GM19438 (cell line): ENCODE results near the gene KATNAL2.
A peak's percentile ranks its signal among the peaks of the same experiment; 100 is the strongest.
"Not testable (repeated sequence)": the region's sequence is repeated elsewhere in the genome, so short reads cannot be mapped to it uniquely, and the experiment has no call there.

Experiments
- ATAC-seq: cut with Tn5 transposase; IDR thresholded peaks from one replicate; pipeline ENCODE4 v1.9.1; 2021; ENCODE audit warnings: low read depth; ENCODE audit not compliant: unreplicated experiment

Gene KATNAL2

DNA sequence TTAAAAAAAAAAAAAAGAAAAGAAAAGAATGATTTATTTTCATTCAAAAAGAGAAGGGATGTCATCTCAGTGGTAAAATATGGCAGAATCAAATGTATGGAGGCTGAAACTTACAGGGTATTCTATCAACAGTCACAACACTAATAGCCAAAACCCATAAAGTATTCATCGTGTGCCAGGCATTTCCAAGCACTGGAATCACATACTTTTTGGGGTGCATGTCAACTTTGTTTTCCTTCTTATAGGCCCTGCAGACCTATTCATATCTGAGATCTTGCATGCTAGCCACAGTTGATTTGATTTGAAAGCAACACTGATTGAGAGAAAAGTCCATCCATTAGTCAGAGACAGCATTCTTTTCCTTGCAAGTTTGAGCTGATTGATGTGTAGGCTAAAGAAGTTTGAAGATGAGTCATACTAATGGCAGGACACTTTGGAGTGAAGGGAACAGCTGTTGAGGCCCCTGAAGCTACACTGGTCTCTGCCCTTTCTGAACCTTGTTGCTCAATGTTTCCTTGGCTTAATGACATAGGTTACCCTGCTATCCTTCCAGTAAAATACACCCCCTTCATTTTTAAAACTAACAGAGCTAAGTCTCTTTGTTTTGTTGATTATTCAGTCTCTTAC is 22.0 kb downstream of the KATNAL2 start:
- no peak for ATAC-seq

DNA sequence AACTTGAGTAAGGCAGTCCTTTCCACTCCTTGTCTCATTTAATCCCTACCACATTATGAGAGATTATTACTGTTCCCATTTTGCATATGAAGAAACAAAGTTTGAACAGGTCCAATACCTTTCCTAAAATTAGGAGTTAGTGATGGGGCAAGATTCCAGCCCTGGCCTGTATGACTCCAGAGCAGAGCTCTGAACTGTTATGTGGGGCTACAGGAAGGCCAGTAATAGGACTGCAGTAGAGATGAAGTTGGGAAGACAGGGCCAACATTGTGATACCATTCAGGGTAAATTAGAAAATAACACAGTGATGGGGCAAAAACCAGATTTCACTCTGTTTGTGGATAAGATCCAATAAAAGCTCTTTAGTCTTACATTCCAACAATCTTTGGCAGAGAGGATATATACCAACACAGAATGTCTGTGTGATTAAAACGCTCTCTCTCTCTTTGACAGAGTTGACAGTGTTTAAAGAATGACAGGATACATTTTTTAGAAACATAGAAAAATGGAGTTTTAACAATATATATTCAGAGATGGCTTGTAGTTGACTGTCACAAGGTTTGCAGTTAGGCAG is 22.7 kb downstream of the KATNAL2 start:
- no peak for ATAC-seq

DNA sequence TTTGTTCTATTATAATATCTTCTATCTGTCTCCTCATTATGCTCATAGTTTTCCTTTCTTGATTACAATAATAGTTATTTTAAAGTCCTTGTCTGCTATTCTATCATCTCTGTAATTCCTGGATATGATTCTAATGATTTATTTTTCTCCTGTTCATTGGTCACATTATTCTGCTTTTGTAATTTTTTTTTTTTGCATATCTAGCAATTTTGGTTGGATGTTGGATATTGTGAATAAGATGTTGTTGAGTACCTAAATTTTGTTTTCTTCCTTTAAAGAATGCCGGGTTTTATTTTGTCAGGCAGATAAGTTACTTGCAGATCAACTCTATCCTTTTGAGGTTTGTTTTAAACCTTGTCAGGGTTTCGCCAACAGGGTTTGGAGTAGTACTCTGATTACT is 25.2 kb downstream of the KATNAL2 start:
- no peak for ATAC-seq

DNA sequence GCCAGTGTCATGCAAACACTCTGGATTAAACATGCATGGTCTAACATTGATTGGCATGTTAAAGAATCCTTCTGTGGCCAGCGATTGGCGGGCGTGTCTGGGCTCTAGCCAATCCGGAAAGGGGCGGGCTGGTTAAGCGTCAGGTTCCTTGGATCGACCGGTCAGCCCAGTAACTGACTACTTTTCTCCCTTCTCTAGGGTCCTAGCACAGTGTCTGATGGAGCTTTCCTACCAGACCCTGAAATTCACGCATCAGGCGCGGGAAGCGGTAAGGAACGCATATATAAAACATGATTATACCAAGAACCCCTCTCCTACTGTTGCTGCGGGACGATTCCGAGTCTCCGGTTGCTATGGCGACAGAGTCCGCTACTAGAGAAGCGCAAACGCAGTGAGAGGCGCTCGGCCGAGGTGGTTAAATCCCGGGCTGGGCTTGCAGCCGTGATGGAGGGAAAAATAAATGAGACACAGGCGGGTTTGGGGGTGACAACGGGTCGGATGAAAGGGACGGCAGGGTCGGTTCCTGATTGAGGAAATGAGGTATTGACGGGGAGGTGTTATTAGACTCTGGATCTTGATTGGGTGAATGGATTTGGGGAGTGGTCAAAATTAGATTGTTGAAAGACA is 29.4 kb downstream of the KATNAL2 start:
- peak; percentile 94 for ATAC-seq

DNA sequence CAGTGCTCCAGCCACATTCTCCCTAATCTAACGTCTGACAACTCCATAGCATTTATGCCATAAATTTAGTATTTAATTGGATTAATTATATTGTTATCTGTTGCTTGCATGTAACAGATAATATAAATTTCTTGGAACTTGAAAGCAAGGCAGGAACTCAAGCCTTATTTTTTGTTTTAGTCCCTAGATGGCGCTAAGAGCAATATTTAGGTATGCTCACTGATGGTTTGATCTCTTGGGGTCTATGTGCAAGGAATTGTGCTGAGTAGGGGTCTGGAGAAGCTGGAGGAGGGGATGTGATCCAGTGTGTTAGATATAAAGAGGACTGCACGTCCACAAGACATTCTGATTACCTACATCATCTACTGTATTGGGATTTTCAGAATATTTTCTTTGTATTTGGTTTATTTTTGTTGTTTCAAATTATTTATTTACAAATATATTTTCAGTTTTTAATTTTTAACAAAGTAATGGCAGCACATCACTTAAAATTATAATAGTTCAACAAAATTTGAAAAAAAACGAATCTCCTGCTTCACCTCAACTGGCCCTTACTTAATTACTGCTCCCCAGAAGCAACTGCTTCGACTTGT is 32.8 kb downstream of the KATNAL2 start:
- ATAC-seq = no peak

DNA sequence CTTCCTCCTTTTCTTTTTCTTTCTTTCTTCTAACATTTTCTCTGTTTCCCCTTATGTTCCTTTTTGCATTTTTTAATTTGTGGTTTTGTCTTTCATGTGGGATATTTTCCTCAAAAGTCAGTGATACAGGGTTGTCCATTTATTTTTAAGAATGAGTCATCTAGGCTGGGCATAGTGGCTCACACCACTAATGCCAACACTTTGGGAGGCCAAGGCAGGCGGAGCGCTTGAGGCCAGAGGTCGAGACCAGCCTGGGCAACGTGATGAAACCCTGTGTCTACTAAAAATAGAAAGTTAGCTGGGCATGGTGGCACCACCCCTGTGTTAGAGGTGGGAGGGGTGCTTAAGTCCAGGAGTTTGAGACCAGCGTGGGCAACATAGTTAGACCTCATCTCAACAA is 35.8 kb downstream of the KATNAL2 start:
- ATAC-seq = no peak

DNA sequence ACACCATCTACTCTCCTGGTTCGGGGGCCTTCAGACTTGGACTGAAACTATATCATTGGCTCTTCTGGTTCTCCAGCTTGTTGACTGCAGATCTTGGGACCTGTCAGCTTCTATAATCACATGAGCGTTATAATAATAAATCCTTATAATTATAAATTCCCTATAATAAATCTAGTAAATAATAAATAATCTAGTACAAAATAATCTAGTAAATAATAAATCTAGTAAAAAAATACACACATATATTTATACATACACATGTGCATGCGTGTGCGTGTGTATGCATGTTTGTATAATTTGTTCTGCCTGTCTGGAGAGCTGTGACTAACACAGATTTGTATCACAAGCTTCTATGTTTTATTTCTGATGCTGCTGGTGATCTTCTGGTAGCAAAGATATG is 40.8 kb downstream of the KATNAL2 start:
- no peak for ATAC-seq

DNA sequence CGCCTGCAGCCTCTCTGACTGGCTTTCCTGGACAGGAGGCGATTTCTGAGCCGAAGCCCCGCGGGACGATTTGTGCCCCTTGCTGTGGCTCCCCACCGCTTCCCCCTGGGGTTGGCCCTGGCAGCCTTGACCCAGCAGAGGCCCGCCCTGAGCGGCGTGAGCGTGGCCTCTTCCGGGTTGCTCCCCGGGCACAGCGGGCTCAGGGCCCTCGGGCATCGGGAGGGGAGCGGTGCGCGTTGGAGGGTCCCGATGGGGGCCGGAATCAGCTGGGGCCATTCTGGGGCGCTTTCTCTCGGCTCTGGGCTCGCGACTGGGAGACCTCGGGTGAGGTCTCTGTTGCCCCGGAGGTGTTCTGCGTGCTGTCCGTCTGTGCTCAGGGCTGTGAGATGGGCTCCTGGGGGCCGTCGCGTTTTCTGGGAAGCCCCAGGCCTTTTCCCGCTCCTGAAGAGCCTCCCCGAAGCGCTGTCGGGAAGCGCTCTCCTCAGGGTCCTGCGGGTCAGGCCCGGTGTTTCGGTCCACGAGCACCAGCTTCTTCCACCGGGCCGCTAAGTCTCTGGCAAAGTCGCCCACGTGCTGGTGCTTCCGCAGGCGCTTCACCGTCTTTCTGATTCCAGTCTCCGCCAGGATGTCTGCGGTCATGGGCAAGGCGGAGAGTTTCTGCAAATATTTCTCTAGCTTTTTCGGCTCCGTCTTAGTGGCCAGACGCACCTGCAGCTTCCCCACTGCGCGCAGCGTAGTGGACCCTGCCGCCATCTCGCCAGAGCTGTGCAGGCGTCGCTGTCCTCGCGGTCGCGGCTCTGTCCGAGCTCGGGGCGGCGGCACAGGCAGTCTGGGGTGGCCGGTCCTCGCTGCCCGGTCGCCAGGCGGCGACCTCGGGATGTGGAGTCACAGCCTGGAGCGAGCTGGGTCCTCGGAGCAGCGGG is 46.5 kb downstream of the KATNAL2 start:
- not testable (repeated sequence) for ATAC-seq

DNA sequence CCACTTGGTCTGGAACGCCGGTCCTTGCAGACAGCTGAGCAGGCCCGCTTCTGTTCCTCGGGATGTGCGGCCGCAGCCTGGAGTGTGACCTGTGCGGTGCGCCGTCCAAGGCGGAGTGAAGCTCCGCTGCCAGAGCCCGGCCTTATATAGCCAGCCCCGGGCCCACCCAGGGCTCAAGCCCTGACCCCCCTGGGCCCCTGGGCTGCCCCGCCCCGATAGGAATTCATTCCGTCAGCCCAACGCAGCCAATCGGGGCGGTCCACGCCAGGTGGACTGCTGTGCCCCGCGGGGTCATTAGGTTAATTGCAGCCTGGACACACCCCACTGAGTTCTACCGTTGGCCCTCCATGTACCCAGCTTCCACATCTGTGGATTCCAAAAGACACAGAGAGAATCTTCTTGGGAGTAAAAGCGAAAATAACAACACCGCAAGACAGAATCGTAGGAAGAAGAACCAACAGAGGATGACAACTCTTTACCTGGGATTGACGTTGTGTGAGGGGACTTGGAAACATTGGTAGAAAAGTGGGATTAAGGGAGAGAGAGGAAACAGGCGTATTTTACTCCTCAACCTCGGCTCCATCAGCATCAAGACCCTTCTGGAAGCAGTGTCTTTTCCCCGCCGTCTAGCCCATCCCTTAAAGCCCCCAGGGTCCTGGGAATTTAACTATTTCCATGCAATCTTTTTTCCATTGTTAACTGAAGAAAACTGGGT is 47.3 kb downstream of the KATNAL2 start:
- ATAC-seq = not testable (repeated sequence)

DNA sequence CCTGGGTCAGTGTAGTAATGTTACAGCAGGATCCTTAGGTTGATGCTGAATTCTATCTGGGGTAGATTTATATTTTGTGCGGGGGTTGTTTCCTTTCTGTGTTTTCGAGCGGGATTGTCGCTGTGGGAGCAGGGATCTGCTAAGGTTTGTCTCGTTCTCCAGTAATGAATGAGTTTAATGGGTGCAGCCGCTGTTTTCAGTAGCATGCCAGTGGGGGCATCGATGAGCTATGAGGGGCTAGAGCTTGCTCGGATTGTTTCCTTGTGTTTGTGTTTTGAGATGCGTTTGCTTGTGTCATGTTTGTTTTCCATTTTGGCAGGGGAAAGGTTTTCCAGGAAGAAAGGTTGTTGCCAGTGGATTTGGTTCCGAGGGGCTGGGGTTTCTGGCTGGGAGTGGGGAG is 48.9 kb downstream of the KATNAL2 start:
- ATAC-seq = not testable (repeated sequence)

DNA sequence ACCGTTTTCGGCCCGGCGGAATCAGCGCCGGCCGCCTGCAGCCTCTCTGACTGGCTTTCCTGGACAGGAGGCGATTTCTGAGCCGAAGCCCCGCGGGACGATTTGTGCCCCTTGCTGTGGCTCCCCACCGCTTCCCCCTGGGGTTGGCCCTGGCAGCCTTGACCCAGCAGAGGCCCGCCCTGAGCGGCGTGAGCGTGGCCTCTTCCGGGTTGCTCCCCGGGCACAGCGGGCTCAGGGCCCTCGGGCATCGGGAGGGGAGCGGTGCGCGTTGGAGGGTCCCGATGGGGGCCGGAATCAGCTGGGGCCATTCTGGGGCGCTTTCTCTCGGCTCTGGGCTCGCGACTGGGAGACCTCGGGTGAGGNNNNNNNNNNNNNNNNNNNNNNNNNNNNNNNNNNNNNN is 52.1 kb downstream of the KATNAL2 start:
- not testable (repeated sequence) for ATAC-seq

DNA sequence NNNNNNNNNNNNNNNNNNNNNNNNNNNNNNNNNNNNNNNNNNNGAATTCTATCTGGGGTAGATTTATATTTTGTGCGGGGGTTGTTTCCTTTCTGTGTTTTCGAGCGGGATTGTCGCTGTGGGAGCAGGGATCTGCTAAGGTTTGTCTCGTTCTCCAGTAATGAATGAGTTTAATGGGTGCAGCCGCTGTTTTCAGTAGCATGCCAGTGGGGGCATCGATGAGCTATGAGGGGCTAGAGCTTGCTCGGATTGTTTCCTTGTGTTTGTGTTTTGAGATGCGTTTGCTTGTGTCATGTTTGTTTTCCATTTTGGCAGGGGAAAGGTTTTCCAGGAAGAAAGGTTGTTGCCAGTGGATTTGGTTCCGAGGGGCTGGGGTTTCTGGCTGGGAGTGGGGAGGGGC is 102.5 kb downstream of the KATNAL2 start:
- ATAC-seq = not testable (repeated sequence)

DNA sequence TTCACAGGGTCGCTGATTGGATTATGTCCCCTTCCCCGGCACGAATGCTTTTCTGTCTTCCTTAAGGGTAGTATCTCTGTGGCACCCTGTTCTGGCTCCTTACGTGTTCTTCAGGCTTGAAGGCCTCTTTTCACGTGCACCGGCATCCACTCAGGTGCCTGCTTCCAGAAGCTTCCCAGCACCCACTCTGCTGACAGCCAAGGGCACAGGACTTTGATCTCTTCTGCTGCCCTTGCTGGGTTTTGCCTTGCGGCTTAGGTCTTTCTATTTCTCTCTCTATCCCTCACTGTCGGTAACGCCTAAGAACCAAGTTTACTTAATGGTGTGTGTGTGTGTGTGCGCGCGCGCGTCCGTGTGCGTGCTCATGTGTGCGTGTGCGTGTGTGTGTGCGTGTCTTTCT is 103.4 kb downstream of the KATNAL2 start:
- not testable (repeated sequence) for ATAC-seq

DNA sequence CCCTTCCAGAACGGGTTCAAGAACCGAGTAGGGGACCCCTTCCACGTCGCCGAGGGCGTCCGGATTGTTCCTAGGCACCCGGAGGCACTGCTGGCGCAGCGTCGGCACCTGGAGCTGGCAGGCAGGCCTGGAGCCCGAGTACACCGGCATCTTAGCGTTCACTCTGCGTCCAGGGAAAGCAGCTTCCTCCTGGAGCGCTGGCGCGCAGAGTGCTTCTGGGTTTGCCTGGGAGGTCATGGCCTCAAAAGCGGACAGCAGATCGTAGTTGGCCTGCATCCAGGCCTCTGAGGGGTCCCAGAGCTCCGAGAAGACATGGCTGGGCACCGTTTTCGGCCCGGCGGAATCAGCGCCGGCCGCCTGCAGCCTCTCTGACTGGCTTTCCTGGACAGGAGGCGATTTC is 105.4 kb downstream of the KATNAL2 start:
- ATAC-seq = not testable (repeated sequence)

DNA sequence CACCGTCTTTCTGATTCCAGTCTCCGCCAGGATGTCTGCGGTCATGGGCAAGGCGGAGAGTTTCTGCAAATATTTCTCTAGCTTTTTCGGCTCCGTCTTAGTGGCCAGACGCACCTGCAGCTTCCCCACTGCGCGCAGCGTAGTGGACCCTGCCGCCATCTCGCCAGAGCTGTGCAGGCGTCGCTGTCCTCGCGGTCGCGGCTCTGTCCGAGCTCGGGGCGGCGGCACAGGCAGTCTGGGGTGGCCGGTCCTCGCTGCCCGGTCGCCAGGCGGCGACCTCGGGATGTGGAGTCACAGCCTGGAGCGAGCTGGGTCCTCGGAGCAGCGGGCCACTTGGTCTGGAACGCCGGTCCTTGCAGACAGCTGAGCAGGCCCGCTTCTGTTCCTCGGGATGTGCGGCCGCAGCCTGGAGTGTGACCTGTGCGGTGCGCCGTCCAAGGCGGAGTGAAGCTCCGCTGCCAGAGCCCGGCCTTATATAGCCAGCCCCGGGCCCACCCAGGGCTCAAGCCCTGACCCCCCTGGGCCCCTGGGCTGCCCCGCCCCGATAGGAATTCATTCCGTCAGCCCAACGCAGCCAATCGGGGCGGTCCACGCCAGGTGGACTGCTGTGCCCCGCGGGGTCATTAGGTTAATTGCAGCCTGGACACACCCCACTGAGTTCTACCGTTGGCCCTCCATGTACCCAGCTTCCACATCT is 106.5 kb downstream of the KATNAL2 start:
- ATAC-seq = not testable (repeated sequence)

DNA sequence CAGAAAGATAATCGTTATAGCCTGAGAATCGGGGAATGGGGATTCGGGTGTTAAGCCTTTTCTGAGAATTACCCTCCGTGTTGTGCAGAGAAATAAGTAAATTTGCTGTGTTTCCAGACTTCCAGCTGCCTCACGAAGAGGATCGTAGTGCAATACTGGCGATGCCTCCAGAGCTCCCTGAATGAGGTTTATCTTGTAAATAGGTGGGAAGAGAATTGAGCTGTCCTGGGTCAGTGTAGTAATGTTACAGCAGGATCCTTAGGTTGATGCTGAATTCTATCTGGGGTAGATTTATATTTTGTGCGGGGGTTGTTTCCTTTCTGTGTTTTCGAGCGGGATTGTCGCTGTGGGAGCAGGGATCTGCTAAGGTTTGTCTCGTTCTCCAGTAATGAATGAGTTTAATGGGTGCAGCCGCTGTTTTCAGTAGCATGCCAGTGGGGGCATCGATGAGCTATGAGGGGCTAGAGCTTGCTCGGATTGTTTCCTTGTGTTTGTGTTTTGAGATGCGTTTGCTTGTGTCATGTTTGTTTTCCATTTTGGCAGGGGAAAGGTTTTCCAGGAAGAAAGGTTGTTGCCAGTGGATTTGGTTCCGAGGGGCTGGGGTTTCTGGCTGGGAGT is 108.3 kb downstream of the KATNAL2 start:
- not testable (repeated sequence) for ATAC-seq

DNA sequence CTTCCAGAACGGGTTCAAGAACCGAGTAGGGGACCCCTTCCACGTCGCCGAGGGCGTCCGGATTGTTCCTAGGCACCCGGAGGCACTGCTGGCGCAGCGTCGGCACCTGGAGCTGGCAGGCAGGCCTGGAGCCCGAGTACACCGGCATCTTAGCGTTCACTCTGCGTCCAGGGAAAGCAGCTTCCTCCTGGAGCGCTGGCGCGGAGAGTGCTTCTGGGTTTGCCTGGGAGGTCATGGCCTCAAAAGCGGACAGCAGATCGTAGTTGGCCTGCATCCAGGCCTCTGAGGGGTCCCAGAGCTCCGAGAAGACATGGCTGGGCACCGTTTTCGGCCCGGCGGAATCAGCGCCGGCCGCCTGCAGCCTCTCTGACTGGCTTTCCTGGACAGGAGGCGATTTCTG is 111.3 kb downstream of the KATNAL2 start:
- ATAC-seq = not testable (repeated sequence)

DNA sequence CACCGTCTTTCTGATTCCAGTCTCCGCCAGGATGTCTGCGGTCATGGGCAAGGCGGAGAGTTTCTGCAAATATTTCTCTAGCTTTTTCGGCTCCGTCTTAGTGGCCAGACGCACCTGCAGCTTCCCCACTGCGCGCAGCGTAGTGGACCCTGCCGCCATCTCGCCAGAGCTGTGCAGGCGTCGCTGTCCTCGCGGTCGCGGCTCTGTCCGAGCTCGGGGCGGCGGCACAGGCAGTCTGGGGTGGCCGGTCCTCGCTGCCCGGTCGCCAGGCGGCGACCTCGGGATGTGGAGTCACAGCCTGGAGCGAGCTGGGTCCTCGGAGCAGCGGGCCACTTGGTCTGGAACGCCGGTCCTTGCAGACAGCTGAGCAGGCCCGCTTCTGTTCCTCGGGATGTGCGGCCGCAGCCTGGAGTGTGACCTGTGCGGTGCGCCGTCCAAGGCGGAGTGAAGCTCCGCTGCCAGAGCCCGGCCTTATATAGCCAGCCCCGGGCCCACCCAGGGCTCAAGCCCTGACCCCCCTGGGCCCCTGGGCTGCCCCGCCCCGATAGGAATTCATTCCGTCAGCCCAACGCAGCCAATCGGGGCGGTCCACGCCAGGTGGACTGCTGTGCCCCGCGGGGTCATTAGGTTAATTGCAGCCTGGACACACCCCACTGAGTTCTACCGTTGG is 112.4 kb downstream of the KATNAL2 start:
- ATAC-seq = not testable (repeated sequence)
